HL-60/S4 (cell line): ENCODE measurements around the gene PRMT2.
"Not testable (repeated sequence)": the region's sequence is repeated elsewhere in the genome, so short reads cannot be mapped to it uniquely, and the experiment has no call there.

Experiments
- in situ Hi-C: fragments of 300-500 bp; cut with MboI; formaldehyde crosslinking; loops from 2 replicates; pipeline ENCODE4 v1.14.3; 2022; ENCODE audit warnings: low sequenced_read_pairs

The PRMT2 gene

GRCh38 chr21:46617267-46618051 is 18.0 kb upstream of the PRMT2 start:
- in situ Hi-C loops, result no loop called here

GRCh38 chr21:46618738-46619379 is 16.6 kb upstream of the PRMT2 start:
- in situ Hi-C loops, result no loop called here

- in situ Hi-C loops, result no loop called here
These were observed 15.6 kb upstream of the PRMT2 start for GRCh38 chr21:46619846-46620245.

- in situ Hi-C loops, result no loop called here
These were observed 14.6 kb upstream of the PRMT2 start for GRCh38 chr21:46620846-46621245.

- in situ Hi-C loops, result no loop called here
These were observed 13.9 kb upstream of the PRMT2 start for GRCh38 chr21:46621457-46622182.

- in situ Hi-C loops, result no loop called here
These were observed 13.2 kb upstream of the PRMT2 start for GRCh38 chr21:46622226-46622625.

- in situ Hi-C loops, result no loop called here
These were observed 11.4 kb upstream of the PRMT2 start for GRCh38 chr21:46624050-46624449.

GRCh38 chr21:46625759-46626158 is 9.7 kb upstream of the PRMT2 start:
- in situ Hi-C loops, result no loop called here

GRCh38 chr21:46626536-46626935 is 8.9 kb upstream of the PRMT2 start:
- in situ Hi-C loops, result no loop called here

- in situ Hi-C loops, result no loop called here
These were observed 8.4 kb upstream of the PRMT2 start for GRCh38 chr21:46626975-46627501.

- in situ Hi-C loops, result no loop called here
These were observed 7.7 kb upstream of the PRMT2 start for GRCh38 chr21:46627726-46628125.

GRCh38 chr21:46628868-46629267 is 6.6 kb upstream of the PRMT2 start:
- in situ Hi-C loops, result no loop called here

GRCh38 chr21:46630915-46631314 is 4.6 kb upstream of the PRMT2 start:
- in situ Hi-C loops, result not testable (repeated sequence)

GRCh38 chr21:46633566-46633965 is 1.9 kb upstream of the PRMT2 start:
- in situ Hi-C loops, result no loop called here

- in situ Hi-C loops, result no loop called here
These were observed 1.0 kb upstream of the PRMT2 start for GRCh38 chr21:46634427-46634826.

- in situ Hi-C loops, result no loop called here
These were observed 529 bp upstream of the PRMT2 start for GRCh38 chr21:46634966-46635323.

GRCh38 chr21:46636181-46636512 is 673 bp downstream of the PRMT2 start:
- in situ Hi-C loops, result no loop called here

GRCh38 chr21:46636550-46637285 is 1.2 kb downstream of the PRMT2 start:
- in situ Hi-C loops, result no loop called here

- in situ Hi-C loops, result no loop called here
These were observed 2.7 kb downstream of the PRMT2 start for GRCh38 chr21:46637952-46638746.
